ENCODE measurements around the gene RNF135. TPM values are rescaled to one million over a fixed set of nuclear protein-coding genes. Genes with fewer than 3 reads are reported as not detected.

Gene RNF135
- total and polyA plus RNA-seq, 2 donors (not counting 1 experiment from before 2014, with no cell fraction given): 13.4 to 15.2 TPM

- TF ChIP-seq CTCF (conservative IDR thresholded peaks at IDR 0.05 in 1 of 2, IDR thresholded peaks at IDR 0.05 in 1 of 2; ENCODE audit: low read depth in 1 of 2, low read length in 2 of 2) (no peak), EZH2 (IDR thresholded peaks at IDR 0.05; ENCODE audit: low read length, missing control alignments) (no peak)
- Histone ChIP-seq H3K79me2 (ENCODE audit: control insufficient read depth, insufficient read depth, low read length) (no peaks in the 10 kb centered on the region), H3K36me3 (ENCODE audit: control insufficient read depth, insufficient read depth, low read length) (no peaks in the 10 kb centered on the region), H3K9ac (ENCODE audit: insufficient read depth, low read length) (no peak overlapping the region), H3K4me1 (ENCODE audit: control insufficient read depth, extremely low read depth, insufficient read depth, low read length) (no peaks in the 10 kb centered on the region), H4K20me1 (ENCODE audit: control insufficient read depth, extremely low read depth, insufficient read depth, low read length) (no peaks in the 10 kb centered on the region), H3K4me3 (replicated peaks in 1 of 4; ENCODE audit: control extremely low read depth in 1 of 4, insufficient read depth in 1 of 4, low read depth in 3 of 4, low read length in 4 of 4) (no peak overlapping the region), H3K9me3 (ENCODE audit: control insufficient read depth, insufficient read depth, low read depth, low read length) (no peaks in the 10 kb centered on the region), H3K4me2 (ENCODE audit: extremely low read depth, insufficient read depth, low read length) (no peak overlapping the region), H3K27me3 (ENCODE audit: control insufficient read depth, insufficient read depth, low read length) (no peaks in the 10 kb centered on the region), H3K27ac (ENCODE audit: insufficient read depth, low read length) (no peak overlapping the region), H2AFZ (ENCODE audit: low read length) (no peak overlapping the region)
- no peak for DNase-seq (ENCODE audit: low read depth in 2 of 2)
Observed at GRCh38 chr17:30981531-30982519, 11.0 kb downstream of the RNF135 start.

GRCh38 chr17:30982855-30983254, 12.0 kb downstream of the RNF135 start:
- Histone ChIP-seq H3K4me3 (replicated peaks in 1 of 4; ENCODE audit: control extremely low read depth in 1 of 4, insufficient read depth in 1 of 4, low read depth in 3 of 4, low read length in 4 of 4) (no peak overlapping the region), H3K36me3 (ENCODE audit: control insufficient read depth, insufficient read depth, low read length) (no peaks in the 10 kb centered on the region), H4K20me1 (ENCODE audit: control insufficient read depth, extremely low read depth, insufficient read depth, low read length) (no peaks in the 10 kb centered on the region), H2AFZ (ENCODE audit: low read length) (no peak overlapping the region), H3K79me2 (ENCODE audit: control insufficient read depth, insufficient read depth, low read length) (no peaks in the 10 kb centered on the region), H3K4me2 (ENCODE audit: extremely low read depth, insufficient read depth, low read length) (no peak overlapping the region), H3K27ac (ENCODE audit: insufficient read depth, low read length) (no peak overlapping the region), H3K4me1 (ENCODE audit: control insufficient read depth, extremely low read depth, insufficient read depth, low read length) (no peaks in the 10 kb centered on the region), H3K27me3 (ENCODE audit: control insufficient read depth, insufficient read depth, low read length) (no peaks in the 10 kb centered on the region), H3K9me3 (ENCODE audit: control insufficient read depth, insufficient read depth, low read depth, low read length) (no peaks in the 10 kb centered on the region), H3K9ac (ENCODE audit: insufficient read depth, low read length) (no peak overlapping the region)
- TF ChIP-seq EZH2 (IDR thresholded peaks at IDR 0.05; ENCODE audit: low read length, missing control alignments): no peak
- no peak for TF ChIP-seq CTCF (conservative IDR thresholded peaks at IDR 0.05 in 1 of 2, IDR thresholded peaks at IDR 0.05 in 1 of 2; ENCODE audit: low read depth in 1 of 2, low read length in 2 of 2)
- no peak for DNase-seq (ENCODE audit: low read depth in 2 of 2)

GRCh38 chr17:30990458-30990857, 19.6 kb downstream of the RNF135 start:
- Histone ChIP-seq H2AFZ (ENCODE audit: low read length) (no peak overlapping the region), H3K27me3 (ENCODE audit: control insufficient read depth, insufficient read depth, low read length) (no peaks in the 10 kb centered on the region), H3K4me1 (ENCODE audit: control insufficient read depth, extremely low read depth, insufficient read depth, low read length) (no peaks in the 10 kb centered on the region), H3K79me2 (ENCODE audit: control insufficient read depth, insufficient read depth, low read length) (no peaks in the 10 kb centered on the region), H3K9me3 (ENCODE audit: control insufficient read depth, insufficient read depth, low read depth, low read length) (no peaks in the 10 kb centered on the region), H3K4me3 (replicated peaks in 1 of 4; ENCODE audit: control extremely low read depth in 1 of 4, insufficient read depth in 1 of 4, low read depth in 3 of 4, low read length in 4 of 4) (no peak overlapping the region), H3K4me2 (ENCODE audit: extremely low read depth, insufficient read depth, low read length) (no peak overlapping the region), H3K36me3 (ENCODE audit: control insufficient read depth, insufficient read depth, low read length) (no peaks in the 10 kb centered on the region), H3K9ac (ENCODE audit: insufficient read depth, low read length) (no peak overlapping the region), H3K27ac (ENCODE audit: insufficient read depth, low read length) (no peak overlapping the region), H4K20me1 (ENCODE audit: control insufficient read depth, extremely low read depth, insufficient read depth, low read length) (no peaks in the 10 kb centered on the region)
- no peak for DNase-seq (ENCODE audit: low read depth in 2 of 2)
- TF ChIP-seq EZH2 (IDR thresholded peaks at IDR 0.05; ENCODE audit: low read length, missing control alignments) (no peak), CTCF (conservative IDR thresholded peaks at IDR 0.05 in 1 of 2, IDR thresholded peaks at IDR 0.05 in 1 of 2; ENCODE audit: low read depth in 1 of 2, low read length in 2 of 2) (no peak)
